Right cardiac atrium (tissue), 5 donors: ENCODE data around the gene PPP1R14C. TPM values are rescaled to one million over a fixed set of nuclear protein-coding genes. Genes with fewer than 3 reads are reported as not detected.

Experiments used
- ATAC-seq, 2 donors: fragments of 200-7000 bp; cut with Tn5 transposase; one replicate each; pipeline versions ENCODE4 v1.8.0 to v1.9.1; 2020; ENCODE audit warnings: moderate library complexity in 2 of 2, mild to moderate bottlenecking in 1 of 2
- DNase-seq, 3 donors: peaks; one replicate each; pipeline ENCODE4 v3.0.0-alpha.2; 2020
- H3K27ac ChIP-seq: one replicate; pipeline ENCODE4 v1.5.1; 2013; ENCODE audit warnings: mild to moderate bottlenecking, low read length, control low read depth, moderate library complexity
- H3K27me3 ChIP-seq: one replicate; pipeline ENCODE4 v1.6.1; 2013; ENCODE audit not compliant: control insufficient read depth, insufficient read depth
- H3K4me1 ChIP-seq: one replicate; pipeline ENCODE4 v1.6.1; 2013; ENCODE audit warnings: low read length; ENCODE audit not compliant: control insufficient read depth, insufficient read depth
- H3K4me3 ChIP-seq: one replicate; pipeline ENCODE4 v1.5.1; 2013; ENCODE audit warnings: low read length, control low read depth
- H3K9me3 ChIP-seq: one replicate; pipeline ENCODE4 v1.6.1; 2013; ENCODE audit warnings: low read length; ENCODE audit not compliant: control insufficient read depth
- WGBS: extraction: QIAGEN DNeasy Blood & Tissue Kit; methylation state at CpG from one replicate; pipeline ENCODE4 v1.1.7; 2013; 5-methylcytosine and 5-hydroxymethylcytosine counted together
- intact Hi-C, 4 donors: fragments of 100-400 bp; cut with DNase I; formaldehyde crosslinking; loops; one replicate each; pipeline versions ENCODE4 v1.11.0 to v1.14.0; 2022 to 2023
- polyA plus RNA-seq: library from polyadenylated mRNA; stranded (reverse); fragments of 200-250 nt; gene quantifications from one replicate; pipeline ENCODE4 v1.2.3, GENCODE V29; 2013
- total RNA-seq, 4 donors: library from RNA; stranded (reverse); fragmentation: NEBNext Ultra II Directional; extraction: Animal tissue kit (Norgen Biotek cat#: 25700); gene quantifications; one replicate each; pipeline ENCODE4 v1.2.1, GENCODE V29; 2021
- donor health status: healthy with polysubstance abuse.
- donor health status: DM: no; HTN: yes; CAD: no.
- donor health status: DM: no; HTN: no; CAD: no.
- donor health status: DM: no; HTN: yes; CAD: no; lungs with severe emphysema.
- donor health status: DM: yes; HTN: yes; CAD: no.

Gene PPP1R14C
- total and polyA plus RNA-seq, 5 donors: 90.7 to 170 (median 102) TPM

DNA sequence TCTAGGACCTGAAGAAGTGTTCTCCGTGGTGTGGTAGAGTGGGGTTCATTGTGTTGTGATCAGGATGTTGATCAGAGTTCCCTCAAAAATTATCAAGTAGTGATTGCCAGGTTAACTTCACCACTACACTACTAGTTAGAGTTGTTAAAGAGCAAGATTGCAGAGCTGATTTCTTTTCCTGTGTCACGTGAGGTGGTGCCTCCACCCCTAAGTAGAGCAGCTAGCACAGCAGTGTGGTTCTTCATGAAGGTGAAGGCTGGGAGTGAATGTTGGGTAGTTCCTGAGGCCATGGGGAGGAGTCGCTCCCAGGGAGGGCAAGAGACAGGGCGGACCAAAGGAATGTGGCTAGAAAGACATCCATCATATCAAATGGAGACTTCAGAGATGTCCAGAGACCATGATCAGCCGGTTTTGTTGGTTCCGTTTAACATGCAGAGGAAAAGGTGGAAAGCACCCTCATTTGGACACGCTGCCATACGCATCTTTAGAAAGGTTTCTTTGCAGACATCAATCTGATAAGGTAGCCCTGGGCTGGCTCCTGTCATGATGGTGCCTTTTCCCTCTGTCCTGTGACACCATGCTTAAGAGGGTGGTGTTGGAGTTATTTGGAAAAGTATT lies 146.7 kb downstream of the PPP1R14C start:
- DNase-seq (no peak), ATAC-seq (no peak)
- intact Hi-C loops: no loop called here
- no peaks in the 10 kb centered on the region for H3K9me3 ChIP-seq
- no peaks in the 10 kb centered on the region for H3K4me1 ChIP-seq
- no peak overlapping the region for H3K4me3 ChIP-seq
- H3K27ac ChIP-seq: no peak overlapping the region
- H3K27me3 ChIP-seq: no peaks in the 10 kb centered on the region
- 89% methylated on average over 8 of the region's 8 CpGs for WGBS

DNA sequence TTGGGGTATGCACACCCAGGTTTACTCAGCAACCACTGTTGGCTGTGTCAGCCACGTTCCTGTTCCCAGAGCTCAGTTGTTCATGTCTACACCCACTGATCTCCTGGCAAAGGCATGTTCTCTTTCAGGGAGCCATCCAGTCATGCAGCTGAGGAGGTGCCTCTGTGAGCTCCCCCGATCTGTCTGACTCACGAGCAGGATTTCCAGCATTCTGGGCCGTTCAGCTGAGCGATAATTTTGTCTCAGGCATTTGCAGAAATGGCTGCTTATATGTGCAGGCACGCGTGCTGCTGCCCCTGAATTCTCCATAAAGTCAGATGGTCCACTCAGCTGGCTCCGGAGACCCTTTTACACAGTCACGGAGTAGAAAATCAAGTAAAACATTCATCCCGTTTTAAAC lies 147.6 kb downstream of the PPP1R14C start:
- WGBS: 73% methylated on average over 10 of the region's 10 CpGs
- intact Hi-C loops: no loop called here
- no peaks in the 10 kb centered on the region for H3K27me3 ChIP-seq
- no peaks in the 10 kb centered on the region for H3K4me1 ChIP-seq
- H3K9me3 ChIP-seq: no peaks in the 10 kb centered on the region
- ATAC-seq (no peak), DNase-seq (no peak)
- no peak overlapping the region for H3K4me3 ChIP-seq
- H3K27ac ChIP-seq: no peak overlapping the region

DNA sequence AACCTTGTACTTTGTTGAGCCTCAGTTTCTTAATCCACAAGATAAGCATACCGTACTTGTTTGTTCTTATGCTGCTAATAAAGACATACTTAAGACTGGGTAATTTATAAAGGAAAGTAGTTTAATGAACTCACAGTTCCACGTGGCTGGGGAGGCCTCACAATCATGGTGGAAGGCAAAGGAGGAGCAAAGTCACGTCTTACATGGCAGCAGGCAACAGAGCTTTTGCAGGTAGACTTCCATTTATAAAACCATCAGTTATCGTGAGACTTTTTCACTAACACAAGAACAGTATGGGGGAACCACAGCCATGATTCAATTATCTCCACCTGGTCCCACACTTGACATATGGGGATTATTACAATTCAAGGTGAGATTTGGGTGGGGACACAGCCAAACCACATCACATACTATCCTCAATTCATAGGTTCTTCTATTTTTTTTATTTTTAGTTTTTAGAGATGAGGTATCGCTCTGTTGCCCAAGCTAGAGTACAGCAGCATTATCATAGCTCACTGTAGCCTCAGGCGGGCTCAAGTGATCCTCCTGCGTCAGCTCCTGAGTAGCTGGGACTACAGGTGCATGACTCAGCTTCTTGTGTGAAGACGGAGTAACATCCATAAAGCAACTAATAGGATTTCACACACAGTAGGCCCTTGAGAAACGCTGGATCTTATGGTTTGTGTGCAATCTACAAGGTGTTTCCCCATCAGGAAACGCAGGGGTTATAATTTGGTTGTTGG lies 149.3 kb downstream of the PPP1R14C start:
- intact Hi-C loops: no loop called here
- no peak overlapping the region for H3K4me3 ChIP-seq
- no peaks in the 10 kb centered on the region for H3K27me3 ChIP-seq
- no peaks in the 10 kb centered on the region for H3K4me1 ChIP-seq
- ATAC-seq: no peak
- 90% methylated on average over 10 of the region's 10 CpGs for WGBS
- H3K27ac ChIP-seq: no peak overlapping the region
- no peak for DNase-seq
- no peaks in the 10 kb centered on the region for H3K9me3 ChIP-seq

- ATAC-seq (no peak), DNase-seq (no peak)
- Histone ChIP-seq H3K27ac (no peak overlapping the region), H3K27me3 (no peaks in the 10 kb centered on the region), H3K4me3 (no peak overlapping the region), H3K4me1 (no peaks in the 10 kb centered on the region), H3K9me3 (peaks cover 2% of the 10 kb centered on the region)
- WGBS: 93% methylated on average over 1 of the region's 1 CpG
- intact Hi-C loops: no loop called here
Measured at GRCh38 chr6:150293019-150293418, 150.2 kb downstream of the PPP1R14C start.

DNA sequence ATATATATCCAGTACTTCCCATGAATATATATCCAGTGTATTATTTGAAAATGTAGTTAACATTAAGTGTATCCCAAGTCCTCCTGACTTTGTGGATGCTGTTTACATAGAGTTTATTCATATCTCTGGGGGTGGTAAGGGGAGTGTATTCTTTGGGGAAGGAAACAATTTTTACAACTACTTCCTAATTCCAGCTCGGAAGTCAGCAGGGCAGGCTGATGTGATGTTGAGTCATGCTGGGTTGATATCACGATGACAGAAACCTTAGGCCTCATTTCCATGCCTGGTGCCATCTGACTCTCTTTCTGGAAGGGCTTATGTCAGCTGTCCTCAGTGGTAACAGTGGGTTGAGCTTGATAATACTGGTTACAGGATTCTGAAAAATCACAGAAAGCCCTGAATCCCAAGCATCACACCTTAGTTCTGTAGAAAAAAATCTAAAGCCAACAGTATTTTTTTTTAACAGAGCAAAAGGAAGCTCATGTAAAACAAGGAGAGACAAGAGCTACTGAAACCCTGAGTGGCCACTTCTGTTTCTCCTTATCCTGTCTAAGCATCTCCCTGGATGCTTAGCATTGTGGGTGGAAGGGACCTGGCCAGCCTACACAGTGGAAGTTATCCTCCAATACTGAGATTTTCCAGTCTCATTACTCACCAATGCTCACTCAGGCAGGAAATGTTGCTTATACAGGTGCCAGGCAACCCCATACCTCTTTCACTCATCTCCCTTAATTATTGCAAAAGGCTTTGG lies 150.8 kb downstream of the PPP1R14C start:
- ATAC-seq (peak in 1 of 2 donors; percentile 43), DNase-seq (no peak)
- H3K27ac ChIP-seq: no peak overlapping the region
- WGBS: 43% methylated on average over 2 of the region's 2 CpGs
- intact Hi-C loops: no loop called here
- no peaks in the 10 kb centered on the region for H3K27me3 ChIP-seq
- no peaks in the 10 kb centered on the region for H3K4me1 ChIP-seq
- peaks cover 4% of the 10 kb centered on the region for H3K9me3 ChIP-seq
- no peak overlapping the region for H3K4me3 ChIP-seq

GRCh38 chr6:150296890-150297289 lies 154.0 kb downstream of the PPP1R14C start:
- 90% methylated on average over 2 of the region's 2 CpGs for WGBS
- DNase-seq (no peak), ATAC-seq (no peak)
- Histone ChIP-seq H3K4me1 (no peaks in the 10 kb centered on the region), H3K9me3 (peaks cover 4% of the 10 kb centered on the region), H3K4me3 (no peak overlapping the region), H3K27me3 (no peaks in the 10 kb centered on the region), H3K27ac (no peak overlapping the region)
- intact Hi-C loops: no loop called here

DNA sequence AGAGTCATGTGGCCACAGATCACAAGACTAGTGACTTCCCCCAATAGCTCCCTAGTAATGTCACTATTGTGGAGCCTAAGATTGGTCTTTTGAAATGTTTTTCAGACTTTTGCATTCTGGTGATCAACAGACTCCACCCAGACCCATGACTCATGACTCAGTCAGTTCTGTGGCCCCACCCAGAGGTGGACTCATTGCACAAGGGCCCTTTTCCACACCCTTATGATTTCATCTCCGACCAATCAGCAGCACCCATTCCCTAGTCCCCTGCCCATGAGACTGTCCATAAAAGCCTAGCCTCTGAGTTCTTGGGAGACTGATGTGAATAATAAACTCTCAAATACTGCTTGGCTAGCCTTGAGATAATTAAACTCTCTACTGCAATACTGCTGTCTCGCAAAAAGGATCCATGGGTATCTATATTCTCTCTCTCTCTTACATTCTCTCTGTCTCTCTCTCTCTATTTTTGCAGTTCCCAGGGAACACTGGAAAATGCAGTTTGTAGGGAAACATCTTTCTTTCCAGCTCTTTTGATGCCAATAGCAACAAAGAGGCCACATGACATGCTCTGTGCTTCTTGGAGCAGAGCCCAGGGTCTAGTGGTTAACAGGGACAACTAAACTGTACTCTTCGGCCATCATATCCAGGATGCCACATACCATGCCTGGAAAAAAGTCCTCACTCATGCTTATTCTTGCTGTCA lies 154.6 kb downstream of the PPP1R14C start:
- ATAC-seq (peak in 1 of 2 donors; percentile 55), DNase-seq (no peak)
- WGBS: 71% methylated on average over 3 of the region's 3 CpGs
- Histone ChIP-seq H3K27me3 (no peaks in the 10 kb centered on the region), H3K4me1 (no peaks in the 10 kb centered on the region), H3K9me3 (peaks cover 4% of the 10 kb centered on the region), H3K4me3 (no peak overlapping the region), H3K27ac (no peak overlapping the region)
- intact Hi-C loops: no loop called here

- Histone ChIP-seq H3K4me3 (no peak overlapping the region), H3K9me3 (peaks cover 4% of the 10 kb centered on the region), H3K27me3 (no peaks in the 10 kb centered on the region), H3K4me1 (no peaks in the 10 kb centered on the region), H3K27ac (no peak overlapping the region)
- ATAC-seq (no peak), DNase-seq (no peak)
- intact Hi-C loops: no loop called here
- WGBS: 79% methylated on average over 2 of the region's 2 CpGs
Measured at GRCh38 chr6:150298030-150298380, 155.2 kb downstream of the PPP1R14C start.

GRCh38 chr6:150298676-150299075 lies 155.8 kb downstream of the PPP1R14C start:
- no peak overlapping the region for H3K27ac ChIP-seq
- intact Hi-C loops: no loop called here
- DNase-seq (no peak), ATAC-seq (no peak)
- H3K4me1 ChIP-seq: no peaks in the 10 kb centered on the region
- peaks cover 4% of the 10 kb centered on the region for H3K9me3 ChIP-seq
- WGBS: 86% methylated on average over 1 of the region's 1 CpG
- H3K4me3 ChIP-seq: no peak overlapping the region
- H3K27me3 ChIP-seq: no peaks in the 10 kb centered on the region
